H54 (cell line): ENCODE data around the gene MAP3K21.

Experiments used
- DNase-seq: peaks from one replicate; pipeline ENCODE4 v3.0.0; 2011; ENCODE audit warnings: low spot score, mixed read lengths; ENCODE audit not compliant: insufficient read length
- FAIRE-seq: peaks from 3 replicates; lab custom pipeline; 2011; peaks lifted over from hg19 to GRCh38; lab: Jason Lieb, UNC
- POLR2A ChIP-seq: IDR thresholded peaks from 2 replicates; pipeline ENCODE4 v1.6.1; 2011; ENCODE audit warnings: low read depth, mild to moderate bottlenecking, low read length

MAP3K21 gene

GRCh38 chr1:233359905-233360304 lies 32.4 kb downstream of the MAP3K21 start:
- FAIRE-seq (no peak), DNase-seq (no peak)
- TF ChIP-seq POLR2A: no peak

- no peak for FAIRE-seq
- no peak for TF ChIP-seq POLR2A
- DNase-seq: no peak
These were observed 33.1 kb downstream of the MAP3K21 start for GRCh38 chr1:233360525-233361102.

GRCh38 chr1:233361876-233362275 lies 34.4 kb downstream of the MAP3K21 start:
- TF ChIP-seq POLR2A: no peak
- no peak for DNase-seq
- no peak for FAIRE-seq

GRCh38 chr1:233362743-233363142 lies 35.2 kb downstream of the MAP3K21 start:
- DNase-seq (no peak), FAIRE-seq (no peak)
- TF ChIP-seq POLR2A: no peak

- TF ChIP-seq POLR2A: no peak
- FAIRE-seq: no peak
- no peak for DNase-seq
These were observed 36.5 kb downstream of the MAP3K21 start for GRCh38 chr1:233364026-233364425.

- TF ChIP-seq POLR2A: no peak
- FAIRE-seq (peak; percentile 48), DNase-seq (no peak)
These were observed 37.4 kb downstream of the MAP3K21 start for GRCh38 chr1:233364695-233365539.

- FAIRE-seq: no peak
- no peak for TF ChIP-seq POLR2A
- DNase-seq: no peak
These were observed 39.1 kb downstream of the MAP3K21 start for GRCh38 chr1:233366575-233366974.

- no peak for DNase-seq
- FAIRE-seq: no peak
- TF ChIP-seq POLR2A: no peak
These were observed 39.7 kb downstream of the MAP3K21 start for GRCh38 chr1:233367057-233367803.

- FAIRE-seq (no peak), DNase-seq (peak; percentile 22)
- TF ChIP-seq POLR2A: no peak
These were observed 40.7 kb downstream of the MAP3K21 start for GRCh38 chr1:233368106-233368788.

GRCh38 chr1:233368789-233369130 lies 41.2 kb downstream of the MAP3K21 start:
- TF ChIP-seq POLR2A: no peak
- no peak for FAIRE-seq
- no peak for DNase-seq

- FAIRE-seq (no peak), DNase-seq (no peak)
- no peak for TF ChIP-seq POLR2A
These were observed 44.9 kb downstream of the MAP3K21 start for GRCh38 chr1:233372218-233373120.

- FAIRE-seq (no peak), DNase-seq (no peak)
- no peak for TF ChIP-seq POLR2A
These were observed 45.7 kb downstream of the MAP3K21 start for GRCh38 chr1:233373226-233373625.

- no peak for FAIRE-seq
- DNase-seq: no peak
- no peak for TF ChIP-seq POLR2A
These were observed 48.1 kb downstream of the MAP3K21 start for GRCh38 chr1:233375653-233376052.
